22Rv1 (cell line): ENCODE measurements around the gene NSMCE1.

Experiments
- ZFX ChIP-seq: fragments of 450-650 bp; IDR thresholded peaks from 2 replicates; pipeline ENCODE4 v1.6.1; 2017; ENCODE audit warnings: antibody characterized with exemption, borderline replicate concordance
- TF ChIP-seq, protein P1 (sequence below): fragments of 450-650 bp; IDR thresholded peaks from 2 replicates; pipeline ENCODE4 v1.5.1; 2017; ENCODE audit warnings: mild to moderate bottlenecking

DNA sequence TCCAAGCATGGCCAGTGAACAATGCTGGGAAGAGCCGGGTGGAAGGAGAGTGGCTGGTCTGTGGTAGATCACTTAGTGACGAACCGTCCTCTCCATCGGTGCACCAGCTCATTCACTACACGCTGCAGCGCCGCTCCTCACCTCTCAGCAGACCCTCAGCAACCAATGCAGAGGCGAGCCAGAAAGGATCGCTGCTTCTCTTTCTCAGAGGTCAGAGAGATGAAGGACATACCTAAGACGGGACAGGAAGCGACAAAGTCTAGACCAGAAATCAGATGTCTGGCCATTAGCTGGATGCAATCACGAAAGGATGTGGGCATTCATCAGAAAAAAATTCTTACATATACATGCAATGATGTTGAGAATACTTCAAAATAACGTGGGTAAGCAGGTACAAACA lies 26.9 kb downstream of the NSMCE1 start:
- TF ChIP-seq, protein P1, sequence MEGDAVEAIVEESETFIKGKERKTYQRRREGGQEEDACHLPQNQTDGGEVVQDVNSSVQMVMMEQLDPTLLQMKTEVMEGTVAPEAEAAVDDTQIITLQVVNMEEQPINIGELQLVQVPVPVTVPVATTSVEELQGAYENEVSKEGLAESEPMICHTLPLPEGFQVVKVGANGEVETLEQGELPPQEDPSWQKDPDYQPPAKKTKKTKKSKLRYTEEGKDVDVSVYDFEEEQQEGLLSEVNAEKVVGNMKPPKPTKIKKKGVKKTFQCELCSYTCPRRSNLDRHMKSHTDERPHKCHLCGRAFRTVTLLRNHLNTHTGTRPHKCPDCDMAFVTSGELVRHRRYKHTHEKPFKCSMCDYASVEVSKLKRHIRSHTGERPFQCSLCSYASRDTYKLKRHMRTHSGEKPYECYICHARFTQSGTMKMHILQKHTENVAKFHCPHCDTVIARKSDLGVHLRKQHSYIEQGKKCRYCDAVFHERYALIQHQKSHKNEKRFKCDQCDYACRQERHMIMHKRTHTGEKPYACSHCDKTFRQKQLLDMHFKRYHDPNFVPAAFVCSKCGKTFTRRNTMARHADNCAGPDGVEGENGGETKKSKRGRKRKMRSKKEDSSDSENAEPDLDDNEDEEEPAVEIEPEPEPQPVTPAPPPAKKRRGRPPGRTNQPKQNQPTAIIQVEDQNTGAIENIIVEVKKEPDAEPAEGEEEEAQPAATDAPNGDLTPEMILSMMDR = no peak
- TF ChIP-seq ZFX = no peak
